NCI-H2081 treated with DMSO at 0.1 percent for 48 hours (cell line): ENCODE data around the gene NARS2.
"Not testable (repeated sequence)": the region's sequence is repeated elsewhere in the genome, so short reads cannot be mapped to it uniquely, and the experiment has no call there.

Experiments used
- DNase-seq: peaks from one replicate; lab custom pipeline; 2025; lab: John Stamatoyannopoulos, UW

The NARS2 gene

DNA sequence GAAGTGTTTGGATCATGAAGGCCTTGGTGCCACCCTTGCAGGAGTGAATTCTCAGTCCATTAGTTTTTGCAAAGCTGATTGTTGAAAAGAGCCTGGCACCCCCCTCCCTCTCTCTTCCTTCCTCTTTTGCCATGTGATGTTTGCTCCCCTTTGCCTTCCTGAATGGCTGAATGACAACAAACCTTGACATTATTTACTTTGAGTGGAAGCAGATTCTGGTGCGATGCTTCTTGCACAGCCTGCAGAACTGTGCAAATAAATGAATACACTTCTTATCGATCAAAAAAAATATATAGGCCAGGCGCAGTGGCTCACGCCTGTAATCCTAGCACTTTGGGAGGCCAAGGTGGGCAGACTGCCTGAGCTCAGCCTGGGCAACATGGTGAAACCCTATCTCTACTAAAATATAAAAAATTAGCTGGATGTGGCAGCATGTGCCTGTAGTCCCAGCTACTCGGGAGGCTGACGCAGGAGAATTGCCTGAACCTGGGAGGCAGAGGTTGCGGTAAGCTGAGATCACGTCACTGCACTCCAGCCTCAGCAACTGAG, 2.0 kb upstream of the NARS2 start:
- DNase-seq = no peak

DNA sequence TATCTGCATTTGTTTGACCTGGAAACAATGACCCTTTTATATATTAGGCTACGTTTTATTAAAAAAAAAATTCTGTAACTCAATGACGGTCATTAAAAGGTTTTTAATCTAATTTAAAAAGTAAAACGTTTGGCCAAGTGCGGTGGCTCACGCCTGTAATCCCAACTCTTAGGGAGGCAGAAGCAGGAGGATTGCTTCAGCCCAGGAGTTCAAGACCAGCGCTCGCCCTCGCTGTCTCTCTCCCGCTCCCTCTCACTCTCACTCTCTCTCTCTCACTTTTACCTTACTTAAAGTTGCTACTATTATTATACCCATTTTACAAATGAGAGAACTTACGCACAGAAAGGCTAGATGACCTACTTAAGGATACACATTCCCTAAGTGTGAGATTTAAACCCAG, 814 bp upstream of the NARS2 start:
- no peak for DNase-seq

DNA sequence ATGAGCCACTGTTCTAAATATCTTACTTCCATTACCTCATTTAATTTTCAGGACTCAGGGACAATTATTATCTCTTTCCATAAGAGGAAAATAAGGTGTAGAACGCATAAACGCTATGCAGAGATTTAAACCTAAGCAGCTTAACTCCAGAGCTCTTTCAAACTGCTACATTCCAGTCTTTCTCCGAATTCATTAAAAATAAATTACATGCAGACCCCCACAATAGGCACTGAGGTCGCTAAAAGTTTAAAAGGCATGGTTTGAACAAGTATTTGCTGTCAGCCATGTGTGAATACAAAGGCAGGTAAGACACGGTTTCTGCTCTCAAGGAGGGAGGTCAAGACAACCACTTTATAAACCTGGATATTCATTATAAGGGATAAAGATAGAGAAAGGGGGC, 983 bp downstream of the NARS2 start:
- DNase-seq = no peak

DNA sequence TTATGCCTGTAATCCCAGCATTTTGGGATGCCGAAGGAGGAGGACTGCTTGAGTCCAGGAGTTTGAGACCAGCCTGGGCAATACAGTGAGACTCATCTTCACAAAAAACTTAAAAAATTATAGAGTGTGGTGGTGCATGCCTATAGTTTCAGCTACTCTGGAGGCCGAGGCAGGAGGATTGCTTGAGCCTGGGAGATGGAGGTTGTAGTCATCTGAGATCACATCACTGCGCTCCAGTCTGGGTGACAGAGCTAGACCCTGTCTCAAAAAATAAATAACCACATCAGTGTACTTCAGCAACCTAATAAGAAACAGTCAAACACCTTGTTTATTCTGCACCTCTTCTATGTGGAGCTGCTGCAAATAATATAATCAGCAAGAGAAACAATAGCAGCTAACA, 1.4 kb downstream of the NARS2 start:
- DNase-seq = no peak

DNA sequence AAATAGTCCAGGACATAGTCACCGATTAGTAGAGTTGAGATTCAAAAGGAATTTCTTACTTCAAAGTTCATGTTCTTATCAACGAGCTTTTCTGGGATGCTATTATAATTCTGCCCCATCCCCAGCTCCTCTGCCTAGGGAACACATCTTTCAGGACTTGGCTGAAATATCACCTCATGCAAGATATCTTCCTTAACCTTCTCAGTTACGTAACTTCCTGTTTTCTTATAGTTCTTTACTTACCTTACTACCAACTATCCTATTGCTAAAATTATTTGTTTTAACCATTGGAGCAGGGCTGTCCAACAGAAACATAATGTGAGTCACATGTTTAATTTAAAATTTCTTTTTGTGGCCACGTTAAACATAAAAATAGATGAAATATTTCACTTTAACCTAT, 2.3 kb downstream of the NARS2 start:
- no peak for DNase-seq

DNA sequence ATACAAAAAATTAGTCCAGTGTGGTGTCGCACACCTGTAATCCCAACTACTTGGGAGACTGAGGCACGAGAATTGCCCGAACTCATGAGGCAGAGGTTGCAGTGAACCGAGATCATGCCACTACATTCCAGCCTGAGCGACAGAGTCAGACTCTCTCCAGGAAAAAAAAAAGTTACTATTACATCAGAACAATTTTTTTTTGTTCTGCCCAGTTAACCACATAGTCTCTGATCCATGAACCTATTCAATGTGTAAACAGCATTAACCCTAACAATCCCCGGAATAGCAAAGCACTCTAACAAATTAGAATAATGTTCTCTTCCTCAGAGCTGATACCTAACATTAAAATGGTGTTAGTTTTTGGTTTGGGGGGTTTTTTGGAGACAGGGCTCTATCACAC, 4.6 kb downstream of the NARS2 start:
- DNase-seq = no peak

DNA sequence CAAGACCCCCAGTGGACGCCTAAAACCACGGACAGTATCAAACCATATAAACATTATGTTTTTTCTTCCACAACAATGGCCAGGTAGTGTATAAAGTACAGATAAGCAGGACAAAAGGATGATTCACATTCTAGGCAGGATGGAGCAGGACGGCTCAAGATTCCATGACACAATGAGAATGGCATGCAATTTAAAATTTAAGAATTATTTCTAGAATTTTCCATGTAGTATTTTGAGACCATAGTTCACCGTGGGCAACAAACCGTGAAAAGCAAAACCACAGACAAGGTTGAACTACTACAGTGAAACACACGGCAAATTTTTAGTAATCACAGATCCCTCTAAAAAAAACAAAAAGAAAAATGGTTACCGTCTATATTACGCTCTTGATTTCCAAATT, 7.5 kb downstream of the NARS2 start:
- no peak for DNase-seq

DNA sequence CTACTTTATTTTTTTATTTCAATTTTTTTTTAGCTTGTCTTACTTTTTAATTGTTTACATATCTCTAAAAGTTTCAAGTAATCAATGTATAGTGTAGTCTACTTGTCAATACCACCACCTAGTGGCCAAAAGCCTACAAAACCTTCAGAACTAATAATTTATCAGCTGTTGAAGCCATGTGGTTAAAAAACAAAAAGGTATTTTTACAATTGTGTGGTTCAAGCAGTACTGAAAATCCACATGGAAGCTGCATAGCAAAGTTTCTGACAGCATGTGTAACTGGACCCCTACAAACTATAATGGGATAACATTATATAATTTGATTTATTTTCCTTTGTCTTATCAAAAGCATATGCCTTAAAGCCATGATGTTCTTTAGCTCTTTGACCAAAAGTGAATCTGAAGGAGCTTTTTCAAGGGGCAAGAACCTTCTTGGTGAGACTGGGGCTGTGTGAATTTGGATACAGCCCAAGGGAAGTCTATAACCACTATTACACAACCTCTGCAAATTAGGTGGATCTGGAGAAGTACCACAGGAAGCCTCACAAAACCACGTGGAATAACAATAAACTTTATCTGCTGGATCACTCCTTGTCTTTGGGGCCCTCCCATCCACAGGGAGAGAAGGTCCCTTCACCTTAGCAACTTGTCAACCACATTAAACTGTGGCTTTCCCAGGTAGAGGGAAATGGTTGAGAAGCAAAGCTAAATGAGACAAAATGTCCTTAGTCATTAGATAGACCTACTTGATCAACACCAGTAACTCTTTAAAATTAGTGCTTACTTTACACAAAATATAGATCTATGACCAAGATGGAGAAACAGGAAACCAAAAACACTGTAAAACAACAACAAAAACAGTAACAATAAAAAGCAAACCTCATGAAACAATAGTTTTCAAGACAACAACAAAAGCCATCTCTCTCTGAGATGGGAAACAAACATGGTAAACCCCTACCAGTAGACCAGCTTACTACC, 9.9 kb downstream of the NARS2 start:
- DNase-seq = no peak

DNA sequence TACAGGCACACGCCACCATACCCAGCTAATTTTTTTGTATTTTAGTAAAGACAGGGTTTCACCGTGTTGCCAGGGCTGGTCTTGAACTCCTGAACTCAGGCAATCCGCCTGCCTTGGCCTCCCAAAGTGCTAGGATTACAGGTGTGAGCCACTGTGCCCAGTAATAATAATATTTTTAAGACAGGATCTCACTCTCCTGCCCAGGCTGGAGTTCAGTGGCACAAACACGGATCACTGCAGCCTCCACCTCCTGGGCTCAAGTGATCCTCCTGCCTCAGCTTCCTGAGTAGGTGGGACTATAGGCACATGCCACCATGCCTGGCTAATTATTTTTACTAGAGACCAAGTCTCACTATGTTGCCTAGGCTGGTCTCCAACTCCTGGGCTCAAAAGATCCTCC, 10.6 kb downstream of the NARS2 start:
- DNase-seq = not testable (repeated sequence)

DNA sequence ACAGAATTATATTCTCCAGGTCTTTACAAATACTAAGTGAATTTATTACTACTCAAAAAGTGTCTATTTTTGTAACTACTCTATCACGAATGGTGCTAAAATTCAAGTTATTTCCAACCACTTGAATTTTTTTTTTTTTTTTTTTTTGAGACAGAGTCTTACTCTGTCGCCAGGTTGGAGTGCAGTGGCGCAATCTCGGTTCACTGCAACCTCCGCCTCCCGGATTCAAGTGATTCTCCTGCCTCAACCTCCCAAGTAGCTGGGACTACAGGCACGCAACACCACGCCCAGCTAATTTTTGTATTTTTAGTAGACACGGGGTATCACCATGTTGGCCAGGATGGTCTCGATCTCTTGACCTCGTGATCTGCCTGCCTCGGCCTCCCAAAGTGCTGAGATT, 11.6 kb downstream of the NARS2 start:
- not testable (repeated sequence) for DNase-seq

DNA sequence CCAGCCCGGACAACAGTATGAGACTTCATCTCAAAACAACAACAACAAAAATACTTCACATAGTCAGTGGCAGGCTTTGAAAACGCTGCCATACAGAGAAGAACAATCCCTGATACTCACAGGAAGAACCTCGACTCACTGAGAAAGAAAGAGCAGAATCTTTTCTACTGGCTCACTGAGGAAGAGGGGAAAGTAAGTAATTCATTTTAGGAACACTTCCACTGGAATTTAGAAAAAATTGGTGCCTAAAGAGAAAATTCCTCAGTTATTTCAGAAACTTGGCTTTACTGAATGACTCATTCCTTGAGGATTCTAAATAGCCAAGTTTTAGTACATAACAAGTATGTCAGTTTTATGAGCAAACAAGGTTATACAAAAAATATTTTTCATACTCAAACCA, 12.3 kb downstream of the NARS2 start:
- DNase-seq = no peak

DNA sequence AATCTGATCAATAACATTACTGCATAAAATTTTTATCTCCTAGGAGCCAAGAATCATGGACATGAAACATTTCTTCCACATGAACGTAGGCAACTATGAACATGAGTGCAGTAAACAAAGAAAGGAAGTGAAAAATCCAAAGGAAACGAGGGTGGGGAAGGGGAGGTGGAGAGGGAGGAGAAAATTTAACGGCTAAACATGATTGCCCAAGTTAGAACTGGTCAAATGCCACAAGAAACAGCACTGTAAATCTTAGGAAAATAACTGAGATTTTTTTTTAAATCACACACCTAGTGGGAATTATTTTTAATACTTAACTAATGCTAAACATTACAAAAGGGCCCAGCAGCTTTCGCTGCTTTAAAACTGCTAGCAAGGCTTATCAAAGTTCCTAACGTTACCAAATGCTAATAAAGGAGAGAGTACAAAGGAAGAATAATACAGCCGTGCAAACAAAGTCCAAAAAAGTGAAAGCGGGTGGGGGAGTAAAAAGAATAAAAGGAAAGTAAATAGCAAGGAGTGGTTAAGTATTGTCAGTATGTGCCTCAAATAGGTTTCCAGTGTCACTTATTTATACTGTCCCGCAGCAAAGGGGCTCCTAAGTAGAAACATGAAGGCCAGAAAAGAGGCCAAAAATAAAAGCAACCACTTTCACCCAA, 13.7 kb downstream of the NARS2 start:
- DNase-seq = no peak

DNA sequence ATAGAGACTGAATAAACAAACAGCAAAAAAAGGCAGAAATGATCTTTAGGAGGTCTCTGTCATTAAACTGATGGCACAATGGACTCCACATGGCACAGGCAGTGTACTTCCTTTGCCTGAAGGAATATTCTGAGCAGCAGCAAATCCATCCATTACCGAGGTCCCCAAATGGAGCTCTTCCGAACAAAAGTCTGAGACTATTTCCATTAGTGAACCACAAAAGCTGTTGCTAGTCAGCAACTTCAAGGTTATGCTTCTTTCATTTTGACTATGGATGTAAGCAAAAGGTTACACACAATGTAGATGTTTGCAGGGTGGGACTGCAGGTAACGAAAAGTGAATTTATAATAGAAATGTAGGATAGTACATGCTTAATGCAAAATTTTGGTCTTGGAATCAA, 14.5 kb downstream of the NARS2 start:
- no peak for DNase-seq

DNA sequence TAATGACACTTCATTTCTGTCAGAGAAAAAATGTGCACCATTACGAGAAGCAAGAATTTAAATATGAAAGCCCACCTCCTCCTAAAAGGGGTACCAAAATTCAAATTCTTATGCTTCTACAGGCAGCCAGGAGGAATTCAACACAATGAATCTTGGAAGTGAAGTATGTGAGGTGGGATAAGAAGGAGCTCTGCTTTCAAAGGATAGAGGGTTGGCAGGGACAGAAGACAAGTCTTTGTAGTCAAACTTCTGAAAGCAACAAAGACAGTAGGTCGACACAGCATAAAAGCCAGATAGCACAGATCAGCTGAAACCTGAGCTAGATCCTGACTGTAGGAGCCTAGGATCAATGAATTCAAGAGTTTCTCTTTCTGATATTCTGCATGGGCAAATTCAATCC, 17.4 kb downstream of the NARS2 start:
- no peak for DNase-seq

DNA sequence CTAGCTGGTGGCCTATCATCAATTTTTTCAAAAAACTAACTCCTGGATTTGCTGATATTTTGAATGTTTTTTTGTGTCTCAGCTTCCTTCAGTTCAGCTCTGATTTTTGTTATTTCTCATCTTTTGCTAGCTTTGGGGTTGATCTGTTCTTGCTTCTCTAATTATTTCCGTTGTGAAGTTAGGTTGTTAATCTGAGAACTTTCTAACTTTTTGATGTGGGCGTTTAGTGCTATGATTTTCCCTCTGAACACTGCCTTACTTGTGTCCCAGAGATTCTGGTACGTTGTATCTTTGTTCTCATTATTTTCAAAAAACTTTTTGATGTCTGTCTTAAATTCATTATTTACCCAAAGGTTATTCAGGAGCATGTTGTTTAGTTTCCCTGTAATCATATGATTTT, 19.1 kb downstream of the NARS2 start:
- DNase-seq = no peak

DNA sequence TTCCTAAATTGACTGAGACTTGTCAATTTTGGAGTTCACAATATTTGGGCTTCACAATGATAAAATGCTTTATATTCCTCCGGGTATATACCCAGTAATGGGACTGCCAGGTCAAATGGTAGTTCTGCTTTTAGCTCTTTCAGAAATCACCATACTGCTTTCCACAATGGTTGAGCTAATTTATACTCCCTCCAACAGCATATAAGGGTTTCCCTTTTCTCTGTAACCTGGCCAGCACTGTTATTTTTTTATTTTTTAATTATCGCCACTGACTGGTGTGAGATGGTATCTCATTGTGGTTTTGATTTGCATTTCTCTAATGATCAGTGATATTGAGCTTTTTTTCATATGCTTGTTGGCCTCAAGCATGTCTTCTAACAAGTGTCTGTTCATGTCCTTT, 21.8 kb downstream of the NARS2 start:
- DNase-seq = no peak

DNA sequence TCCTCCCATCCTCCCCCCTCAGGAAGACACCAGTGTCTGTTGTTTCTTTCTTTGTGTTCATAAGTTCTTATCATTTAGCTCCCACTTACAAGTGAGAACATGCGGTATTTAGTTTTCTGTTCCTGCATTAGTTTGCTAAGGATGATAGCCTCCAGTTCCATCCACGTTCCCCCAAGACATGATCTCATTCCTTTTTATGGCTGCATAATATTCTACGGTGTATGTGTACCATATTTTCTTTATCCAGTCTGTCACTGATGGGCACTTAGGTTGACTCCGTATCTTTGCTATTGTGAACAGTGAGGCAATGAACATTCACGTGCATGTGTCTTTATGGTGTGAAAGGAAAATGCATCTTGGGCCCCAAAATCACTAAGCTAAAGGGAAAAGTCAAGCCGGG, 22.5 kb downstream of the NARS2 start:
- not testable (repeated sequence) for DNase-seq

DNA sequence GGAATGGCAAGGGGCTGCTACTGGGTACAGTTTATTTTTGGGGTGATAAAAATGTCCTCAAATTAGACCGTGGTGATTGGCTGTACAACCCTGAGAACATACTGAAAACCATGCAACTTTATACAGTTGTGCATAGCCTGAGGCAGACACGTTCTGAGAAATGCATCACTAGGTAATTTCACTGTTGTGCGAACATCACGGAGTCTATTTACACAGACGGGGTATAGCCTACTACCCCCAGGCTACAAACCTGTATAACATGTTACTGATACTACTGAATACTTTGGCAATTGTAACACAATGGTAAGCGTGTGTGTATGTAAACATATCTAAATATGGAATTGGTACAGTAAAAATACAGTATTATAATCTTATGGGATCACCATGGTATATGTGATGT, 23.6 kb downstream of the NARS2 start:
- no peak for DNase-seq

DNA sequence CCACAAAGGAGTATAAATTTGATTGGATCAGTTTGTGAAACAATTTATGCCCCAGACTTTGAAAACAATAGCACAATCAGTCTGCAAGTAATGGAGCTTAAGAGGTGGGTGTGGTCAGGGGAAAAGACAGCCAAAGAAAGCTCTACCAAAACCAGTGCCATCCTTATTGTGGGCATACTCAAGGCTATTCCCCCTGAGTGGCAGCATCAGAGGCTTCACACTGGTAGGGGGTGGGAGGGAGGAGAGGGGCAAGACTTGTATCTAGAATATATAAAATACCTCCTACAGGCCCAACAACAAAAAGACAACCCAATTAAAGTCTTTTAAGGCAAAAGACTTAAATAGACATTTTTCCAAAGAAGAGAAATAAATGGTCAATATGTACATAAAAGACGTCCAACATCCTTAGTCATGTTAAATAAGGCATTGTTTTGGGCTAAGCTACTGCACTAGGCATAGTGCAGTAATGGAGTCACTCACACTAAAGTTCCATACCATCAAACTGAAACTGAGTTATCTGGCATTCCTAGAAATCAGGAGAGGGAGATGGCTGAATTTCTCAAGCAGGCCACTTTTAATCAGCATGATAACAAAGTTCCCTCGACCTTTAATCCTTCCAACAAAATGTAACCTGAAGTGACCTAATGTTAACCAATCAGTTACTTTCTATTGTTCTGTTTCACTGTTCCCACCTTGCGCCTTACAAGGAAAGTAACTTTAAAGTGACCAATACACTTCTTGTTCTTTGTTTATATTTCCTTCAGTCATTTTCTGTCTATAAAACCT, 24.8 kb downstream of the NARS2 start:
- DNase-seq = no peak

DNA sequence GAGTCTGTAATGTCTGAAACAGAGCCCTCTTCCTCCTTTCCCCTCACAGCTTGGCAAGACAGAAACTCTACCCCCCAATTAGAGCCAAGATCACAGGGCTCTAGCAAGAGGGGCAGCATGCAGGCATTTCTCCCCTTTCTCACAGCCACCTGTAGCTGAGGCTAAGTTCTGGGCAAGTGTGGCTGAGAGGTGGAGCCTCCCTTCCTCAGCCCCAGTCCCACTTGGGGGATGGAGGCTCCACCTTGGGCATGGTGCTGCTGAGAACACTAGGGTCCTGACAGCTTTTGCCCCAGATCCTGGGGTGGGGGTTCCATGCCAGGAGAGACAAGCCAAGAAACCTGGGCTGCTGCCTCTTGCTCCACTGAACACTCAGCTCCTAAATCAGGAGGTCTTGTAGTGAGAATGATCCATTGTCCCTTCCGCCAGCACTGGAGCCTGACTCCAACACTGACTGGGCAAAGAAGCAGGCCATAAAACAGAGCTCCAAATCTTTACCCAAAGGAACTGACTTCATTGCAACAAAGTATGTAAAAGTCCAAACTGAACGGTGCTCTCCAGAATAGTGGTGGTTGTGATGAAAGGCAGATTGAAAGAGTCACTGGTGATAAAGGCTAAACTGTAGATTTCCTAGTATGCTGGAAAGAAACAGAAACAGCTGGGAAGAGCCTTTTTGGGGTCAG, 25.6 kb downstream of the NARS2 start:
- no peak for DNase-seq

DNA sequence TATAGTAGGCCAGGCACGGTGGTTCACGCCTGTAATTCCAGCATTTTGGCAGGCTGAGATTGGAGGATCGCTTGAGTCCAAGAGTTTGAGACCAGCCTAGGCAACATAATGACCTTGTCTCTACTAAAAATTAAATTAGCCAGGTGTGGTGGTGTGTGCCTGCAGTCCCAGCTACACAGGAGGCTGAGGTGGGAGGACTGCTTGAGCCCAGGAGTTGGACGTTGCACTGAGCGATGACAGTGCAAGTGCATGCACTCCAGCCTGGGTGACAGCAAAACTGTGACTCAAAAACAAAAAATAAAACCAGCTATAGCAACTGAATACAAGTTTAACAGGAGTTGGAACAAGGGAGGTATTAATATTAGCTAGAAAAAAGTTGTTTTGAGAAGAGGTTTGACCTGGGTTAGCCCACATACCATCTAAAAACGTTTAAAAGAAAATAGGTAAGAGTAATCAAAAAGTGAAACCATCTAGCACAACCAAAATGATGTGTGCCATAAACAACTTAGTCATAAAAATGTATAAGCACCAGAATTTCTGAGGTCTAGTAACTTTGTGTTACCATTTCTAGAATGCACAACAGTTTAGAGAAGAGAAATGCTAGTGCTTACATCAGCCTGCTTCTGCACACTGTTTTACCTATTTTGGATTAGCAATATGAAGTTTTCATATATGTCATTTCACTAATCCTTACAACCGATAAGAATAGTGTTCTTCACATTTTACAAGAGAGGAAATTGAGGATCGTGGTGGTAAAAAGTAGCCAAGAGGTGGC, 26.5 kb downstream of the NARS2 start:
- DNase-seq = no peak
